Endothelial cell of umbilical vein (primary cell): ENCODE data around the gene PHKG1. TPM values are rescaled to one million over a fixed set of nuclear protein-coding genes. Genes with fewer than 3 reads are reported as not detected.

ENCODE experiments used
- BruUV-seq: library from RNA; stranded (reverse); fragments of 400-500 nt; replicated peaks from 2 replicates; lab custom pipeline; 2021; lab: Mats Ljungman, UMichigan
- CTCF ChIA-PET: fragments of 300-600, 350-600 bp; sonication (Branson Sonifier 250); formaldehyde crosslinking; loops from one replicate; lab custom pipeline; 2021; ENCODE audit warnings: antibody characterized with exemption, inconsistent platforms; lab: Charles Lee
- POLR2A ChIA-PET: fragments of 300-600, 350-600 bp; sonication (Branson Sonifier 250); formaldehyde crosslinking; loops from one replicate; lab custom pipeline; 2021; ENCODE audit warnings: antibody characterized with exemption, inconsistent platforms; lab: Charles Lee
- DNase-seq: peaks from one replicate; pipeline ENCODE4 v3.0.0-alpha.2; 2011; ENCODE audit warnings: low read depth, low spot score
- FAIRE-seq: peaks from 2 replicates; lab custom pipeline; 2011; peaks lifted over from hg19 to GRCh38; lab: Jason Lieb, UNC
- H2AFZ ChIP-seq: 2 replicates; pipeline ENCODE4 v1.6.0; 2012; ENCODE audit warnings: low read depth, low read length, control low read depth, inconsistent platforms
- H3K27ac ChIP-seq: 2 replicates; pipeline ENCODE4 v1.5.1; 2011; ENCODE audit warnings: low read depth, mild to moderate bottlenecking, control low read depth, low read length, moderate library complexity; ENCODE audit not compliant: insufficient read depth
- H3K27me3 ChIP-seq, 2 experiments: 2 replicates each; pipeline versions ENCODE4 v1.6.0 to v1.6.1; 2011; ENCODE audit warnings: low read length in 2 of 2, mixed read lengths in 1 of 2; ENCODE audit not compliant: control insufficient read depth in 2 of 2, insufficient read depth in 2 of 2
- H3K36me3 ChIP-seq, 2 experiments: 2 replicates in 1 of 2; 3 replicates in 1 of 2; pipeline ENCODE4 v1.5.1; 2011; ENCODE audit warnings: low read length in 2 of 2, mild to moderate bottlenecking in 1 of 2, moderate library complexity in 1 of 2; ENCODE audit not compliant: control insufficient read depth in 2 of 2, insufficient read depth in 2 of 2; ENCODE audit errors: extremely low read depth in 1 of 2
- H3K4me1 ChIP-seq: 3 replicates; pipeline ENCODE4 v1.5.1; 2011; ENCODE audit warnings: mild to moderate bottlenecking, low read length; ENCODE audit not compliant: control insufficient read depth, insufficient read depth; ENCODE audit errors: extremely low read depth
- H3K4me2 ChIP-seq: 2 replicates; pipeline ENCODE4 v1.6.1; 2011; ENCODE audit warnings: low read length, control low read depth, mixed read lengths; ENCODE audit not compliant: insufficient read depth
- H3K4me3 ChIP-seq, 3 experiments: fragments of 200-600 bp in 1 of 3; sonication (generic), shearing (Covaris generic) in 1 of 3; replicated peaks in 1 of 3; 2 replicates each; pipeline ENCODE4 v1.5.1; 2011 to 2016; ENCODE audit warnings: control low read depth in 3 of 3, low read length in 3 of 3, mild to moderate bottlenecking in 2 of 3, inconsistent platforms in 1 of 3, low read depth in 1 of 3, moderate library complexity in 1 of 3; ENCODE audit not compliant: insufficient read depth in 1 of 3
- H3K79me2 ChIP-seq: 2 replicates; pipeline ENCODE4 v1.6.0; 2012; ENCODE audit warnings: low read length, inconsistent platforms; ENCODE audit not compliant: control insufficient read depth, insufficient read depth
- H3K9ac ChIP-seq: replicated peaks from 2 replicates; pipeline ENCODE3; 2011; ENCODE audit warnings: low read length, control low read depth; ENCODE audit not compliant: insufficient read depth; ENCODE audit errors: extremely low read depth
- H3K9me1 ChIP-seq: replicated peaks from 3 replicates; pipeline ENCODE4 v1.6.0; 2011; ENCODE audit warnings: mild to moderate bottlenecking, low read length; ENCODE audit not compliant: control insufficient read depth, insufficient read depth; ENCODE audit errors: extremely low read depth
- H3K9me3 ChIP-seq: replicated peaks from 2 replicates; pipeline ENCODE4 v1.5.1; 2012; ENCODE audit warnings: low read length, inconsistent platforms; ENCODE audit not compliant: control insufficient read depth, insufficient read depth
- H4K20me1 ChIP-seq: replicated peaks from 2 replicates; pipeline ENCODE3; 2011; ENCODE audit warnings: mild to moderate bottlenecking, low read length; ENCODE audit not compliant: control insufficient read depth, insufficient read depth; ENCODE audit errors: extremely low read depth
- CTCF ChIP-seq, 2 donors: IDR thresholded peaks; 1 replicate in 1 of 2; 2 replicates in 1 of 2; pipeline ENCODE4 v1.5.1; 2011; ENCODE audit warnings: low read length in 2 of 2, mild to moderate bottlenecking in 2 of 2, moderate library complexity in 2 of 2, control low read depth in 1 of 2, inconsistent platforms in 1 of 2, low read depth in 1 of 2; ENCODE audit not compliant: insufficient read depth in 1 of 2; ENCODE audit errors: extremely low read depth in 1 of 2
- GATA2 ChIP-seq: IDR thresholded peaks from 2 replicates; pipeline ENCODE4 v1.7.0; 2011; ENCODE audit warnings: low read depth, mild to moderate bottlenecking, moderate library complexity, mixed read lengths, low read length; ENCODE audit not compliant: insufficient read length, insufficient read depth
- MAX ChIP-seq: IDR thresholded peaks from 2 replicates; pipeline ENCODE4 v1.6.1; 2011; ENCODE audit not compliant: insufficient read depth, insufficient read length
- MYC ChIP-seq: IDR thresholded peaks from one replicate; pipeline ENCODE4 v1.6.1; 2011; ENCODE audit warnings: mild to moderate bottlenecking, low read depth, low read length
- POLR2A ChIP-seq: IDR thresholded peaks from 2 replicates; pipeline ENCODE4 v1.6.1; 2012; ENCODE audit warnings: low read depth, mild to moderate bottlenecking, control low read depth, low read length
- dilution Hi-C: fragments of 300-500 bp; cut with MboI; formaldehyde crosslinking; loops from one replicate; pipeline ENCODE4 v1.15.0; 2019; ENCODE audit warnings: low sequenced_read_pairs; ENCODE audit not compliant: extremely low pct_ligation_motif_present
- intact Hi-C: fragments of 100-400 bp; cut with micrococcal nuclease; formaldehyde crosslinking; loops from one replicate; pipeline ENCODE4 v1.10.0; 2022
- polyA plus RNA-seq, 4 experiments: library from polyadenylated mRNA; depleted of rRNA in 3 of 4; stranded (reverse) in 3 of 4; unstranded in 1 of 4; fragments of >200 nt; gene quantifications; 2 replicates each; pipeline versions ENCODE4 v1.2.1 to v1.2.3, GENCODE V29; 2011 to 2012; ENCODE audit warnings: missing spikeins in 1 of 4
- total RNA-seq: library from RNA; stranded (reverse); gene quantifications from 2 replicates; pipeline ENCODE4 v1.2.3, GENCODE V29; 2021

PHKG1 gene
- total and polyA plus RNA-seq, 2 donors (not counting 3 experiments of a cell fraction or from before 2014, with no cell fraction given) = 0.32 to 1.00 TPM

- no TSS peak for BruUV-seq
- ChIA-PET CTCF (interaction anchor here (2.3 kb wide), 1 partner anchor 8 kb away, joined by 7 read pairs; no protein-coding TSS in a partner anchor), POLR2A (no interaction called here)
- intact Hi-C loops = no loop called here
- Histone ChIP-seq H3K79me2 (no peaks in the 10 kb centered on the region), H3K4me2 (no peak overlapping the region), H3K9me3 (no peaks in the 10 kb centered on the region), H3K36me3 (no peaks in the 10 kb centered on the region), H3K4me1 (no peaks in the 10 kb centered on the region), H3K9ac (no peak overlapping the region), H3K4me3 (no peak overlapping the region), H3K27me3 (no peaks in the 10 kb centered on the region), H4K20me1 (no peaks in the 10 kb centered on the region), H2AFZ (no peak overlapping the region), H3K27ac (no peak overlapping the region), H3K9me1 (no peaks in the 10 kb centered on the region)
- dilution Hi-C loops = no loop called here
- DNase-seq (no peak), FAIRE-seq (no peak)
- no peak for TF ChIP-seq MYC
- TF ChIP-seq POLR2A = no peak
- no peak for TF ChIP-seq MAX
- TF ChIP-seq GATA2 = no peak
These were observed 5.3 kb downstream of the PHKG1 start for GRCh38 chr7:56087445-56087844.

DNA sequence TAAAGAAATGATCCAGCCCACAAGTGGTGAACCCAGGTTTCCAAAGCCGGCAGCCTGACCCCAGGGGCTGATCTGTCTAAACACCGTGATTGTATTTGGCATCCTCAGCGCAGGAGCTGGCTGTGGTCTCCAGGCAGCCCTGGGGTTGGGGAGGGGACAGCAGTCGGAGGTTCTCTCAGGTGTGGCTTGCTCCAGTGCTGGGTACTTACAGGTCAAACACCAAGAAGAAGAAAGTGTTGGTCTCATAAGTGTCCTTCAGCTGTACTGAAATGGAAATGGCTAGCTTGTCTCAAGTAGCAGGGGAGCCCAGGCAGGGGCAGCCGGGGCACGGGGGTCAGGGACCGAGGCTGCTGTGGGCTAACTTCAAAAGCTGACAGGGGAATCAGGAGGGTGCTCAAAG is 6.0 kb downstream of the PHKG1 start:
- no peak overlapping the region for H3K27ac ChIP-seq
- H4K20me1 ChIP-seq = no peaks in the 10 kb centered on the region
- dilution Hi-C loops (no loop called here), intact Hi-C loops (no loop called here)
- H3K4me3 ChIP-seq = no peak overlapping the region
- H3K9me3 ChIP-seq = no peaks in the 10 kb centered on the region
- no TSS peak for BruUV-seq
- no peak for FAIRE-seq
- H3K4me1 ChIP-seq = no peaks in the 10 kb centered on the region
- H2AFZ ChIP-seq = no peak overlapping the region
- no peak for DNase-seq
- no peak for TF ChIP-seq CTCF (IDR thresholded peaks at IDR 0.05; ENCODE audit: extremely low read depth in 1 of 2, insufficient read depth in 1 of 2, low read depth in 1 of 2, low read length in 2 of 2)
- TF ChIP-seq POLR2A = no peak
- TF ChIP-seq MYC = no peak
- ChIA-PET POLR2A (no interaction called here), CTCF (no interaction called here)
- no peaks in the 10 kb centered on the region for H3K27me3 ChIP-seq
- no peaks in the 10 kb centered on the region for H3K36me3 ChIP-seq
- no peaks in the 10 kb centered on the region for H3K79me2 ChIP-seq
- no peaks in the 10 kb centered on the region for H3K9me1 ChIP-seq
- H3K9ac ChIP-seq = no peak overlapping the region
- no peak overlapping the region for H3K4me2 ChIP-seq
